ENCODE data around the gene CLPX. TPM values are rescaled to one million over a fixed set of nuclear protein-coding genes. Genes with fewer than 3 reads are reported as not detected.

CLPX gene
- total RNA-seq, 2 donors from 2014 or later = 39.0 to 63.5 TPM

GRCh38 chr15:65099336-65099735 lies 85.8 kb downstream of the CLPX start:
- H3K9me3 Mint-ChIP-seq = no peaks in the 10 kb centered on the region

More at GRCh38 chr15:65099336-65099735, 85.8 kb downstream of the CLPX start:
- no peak for ATAC-seq
- no peak for DNase-seq (ENCODE audit: low spot score)
- no peaks in the 10 kb centered on the region for H3K27me3 Mint-ChIP-seq
- peaks cover 7% of the 10 kb centered on the region for H3K36me3 Mint-ChIP-seq
- H3K4me1 Mint-ChIP-seq (ENCODE audit: low read depth in 2 of 2) = peaks cover 5 to 6% of the 10 kb centered on the region in 2 donors
- no peak overlapping the region for H3K4me3 Mint-ChIP-seq
- H3K27ac Mint-ChIP-seq = no peak overlapping the region

Other genes starting within 250 kb of the CLPX start
- 10 to 100 TPM; 39.1 to 67.9 TPM for gene SPG21, start 195.4 kb downstream of the CLPX start, total RNA-seq
- 10 to 100 TPM; 17.8 to 18.5 TPM for gene MTFMT, start 155.7 kb downstream of the CLPX start, total RNA-seq
- gene SLC51B, start 140.0 kb downstream of the CLPX start, total RNA-seq = not detected
- gene RASL12, start 117.4 kb downstream of the CLPX start, total RNA-seq = not detected
- not detected for gene KBTBD13, start 108.6 kb downstream of the CLPX start, total RNA-seq
- 10 to 100 TPM in 1 of 2 donors, 1 to 10 TPM in 1; 5.7 to 14.2 TPM for gene UBAP1L, start 70.1 kb downstream of the CLPX start, total RNA-seq
- gene PDCD7, start 51.5 kb downstream of the CLPX start, total RNA-seq = 10 to 100 TPM; 30.3 to 41.2 TPM
- gene CILP, start 26.1 kb upstream of the CLPX start, total RNA-seq = under 1 TPM; 0.08 to 0.12 TPM
- gene PARP16, start 101.5 kb upstream of the CLPX start, total RNA-seq = 10 to 100 TPM in 1 of 2 donors, 1 to 10 TPM in 1; 8.5 to 12.0 TPM
- gene RNU5A-1, start 110.7 kb upstream of the CLPX start, total RNA-seq = not detected
- gene RNU5B-1, start 119.3 kb upstream of the CLPX start, total RNA-seq = not detected
- gene IGDCC3, start 192.7 kb upstream of the CLPX start, total RNA-seq = not detected
- under 1 TPM; 0.07 to 0.20 TPM for gene IGDCC4, start 237.6 kb upstream of the CLPX start, total RNA-seq